H9 (cell line): Measurements from ENCODE around the gene AATF. TPM values are rescaled to one million over a fixed set of nuclear protein-coding genes. Genes with fewer than 3 reads are reported as not detected.

Experiments
- DNase-seq: peaks from one replicate; pipeline ENCODE4 v3.0.0-alpha.2; 2017
- H2AFZ ChIP-seq: one replicate; pipeline ENCODE4 v1.6.1; 2013; ENCODE audit warnings: mild to moderate bottlenecking, low read length, control low read depth, moderate library complexity
- H2AK5ac ChIP-seq: 2 replicates; pipeline ENCODE4 v1.6.1; 2013; ENCODE audit warnings: low read length, control low read depth, mixed read lengths; ENCODE audit not compliant: insufficient read length
- H2BK120ac ChIP-seq: one replicate; pipeline ENCODE4 v1.6.1; 2013; ENCODE audit warnings: low read depth, mild to moderate bottlenecking, low read length, control low read depth, inconsistent platforms; ENCODE audit not compliant: poor library complexity, severe bottlenecking
- H2BK12ac ChIP-seq: 2 replicates; pipeline ENCODE4 v1.6.1; 2013; ENCODE audit warnings: low read length, control low read depth, mixed read lengths, low read depth; ENCODE audit not compliant: insufficient read length
- H2BK15ac ChIP-seq: 2 replicates; pipeline ENCODE4 v1.6.1; 2013; ENCODE audit warnings: low read depth, low read length, control low read depth
- H2BK20ac ChIP-seq: one replicate; pipeline ENCODE4 v1.6.1; 2013; ENCODE audit warnings: low read depth, mild to moderate bottlenecking, low read length, control low read depth, inconsistent platforms; ENCODE audit not compliant: poor library complexity, severe bottlenecking
- H2BK5ac ChIP-seq: 2 replicates; pipeline ENCODE4 v1.6.1; 2013; ENCODE audit warnings: low read length, control low read depth, mixed read lengths; ENCODE audit not compliant: insufficient read length
- H3K14ac ChIP-seq: 2 replicates; pipeline ENCODE4 v1.6.1; 2013; ENCODE audit warnings: low read length, control low read depth; ENCODE audit not compliant: insufficient read depth
- H3K18ac ChIP-seq: 2 replicates; pipeline ENCODE4 v1.6.1; 2013; ENCODE audit warnings: low read depth, mild to moderate bottlenecking, mixed read lengths, low read length, control low read depth; ENCODE audit not compliant: insufficient read length
- H3K23ac ChIP-seq: 2 replicates; pipeline ENCODE4 v1.6.1; 2013; ENCODE audit warnings: low read length, control low read depth, mixed read lengths, low read depth; ENCODE audit not compliant: insufficient read length
- H3K23me2 ChIP-seq: 2 replicates; pipeline ENCODE4 v1.6.1; 2013; ENCODE audit warnings: low read depth, mild to moderate bottlenecking, mixed read lengths, low read length, control low read depth; ENCODE audit not compliant: insufficient read length, poor library complexity, severe bottlenecking
- H3K27ac ChIP-seq: 2 replicates; pipeline ENCODE4 v1.5.1; 2013; ENCODE audit warnings: low read length, control low read depth, mixed read lengths, low read depth; ENCODE audit not compliant: insufficient read length
- H3K27me3 ChIP-seq: 2 replicates; pipeline ENCODE4 v1.6.1; 2013; ENCODE audit warnings: low read length, control low read depth, inconsistent platforms; ENCODE audit not compliant: insufficient read depth
- H3K4ac ChIP-seq: 2 replicates; pipeline ENCODE4 v1.6.1; 2013; ENCODE audit warnings: low read depth, mild to moderate bottlenecking, control low read depth, inconsistent platforms, low read length, moderate library complexity
- H3K4me1 ChIP-seq: 2 replicates; pipeline ENCODE4 v1.6.1; 2013; ENCODE audit warnings: low read length, control low read depth, inconsistent platforms; ENCODE audit not compliant: insufficient read depth
- H3K4me2 ChIP-seq: 2 replicates; pipeline ENCODE4 v1.6.1; 2013; ENCODE audit warnings: low read length, control low read depth, mixed read lengths; ENCODE audit not compliant: insufficient read length, insufficient read depth
- H3K56ac ChIP-seq: 2 replicates; pipeline ENCODE4 v1.6.1; 2013; ENCODE audit warnings: low read depth, mild to moderate bottlenecking, mixed read lengths, low read length, control low read depth; ENCODE audit not compliant: insufficient read length
- H3K79me1 ChIP-seq: 2 replicates; pipeline ENCODE4 v1.6.1; 2013; ENCODE audit warnings: low read depth, mild to moderate bottlenecking, moderate library complexity, low read length, control low read depth, inconsistent platforms; ENCODE audit not compliant: insufficient read depth, poor library complexity, severe bottlenecking
- H3K79me2 ChIP-seq: 2 replicates; pipeline ENCODE4 v1.6.1; 2013; ENCODE audit warnings: low read length, control low read depth, inconsistent platforms; ENCODE audit not compliant: insufficient read depth
- H3K9ac ChIP-seq: 2 replicates; pipeline ENCODE4 v1.6.1; 2013; ENCODE audit warnings: low read length, control low read depth, mixed read lengths; ENCODE audit not compliant: insufficient read length; ENCODE audit errors: extremely low read depth
- H3K9me3 ChIP-seq: one replicate; pipeline ENCODE4 v1.6.1; 2013; ENCODE audit warnings: low read depth, low read length, inconsistent platforms; ENCODE audit not compliant: control insufficient read depth
- H3T11ph ChIP-seq: one replicate; pipeline ENCODE4 v1.6.1; 2013; ENCODE audit warnings: mild to moderate bottlenecking, low read length, control low read depth, inconsistent platforms
- H4K20me1 ChIP-seq: one replicate; pipeline ENCODE4 v1.6.1; 2013; ENCODE audit not compliant: control insufficient read depth, insufficient read length, insufficient read depth
- H4K5ac ChIP-seq: 2 replicates; pipeline ENCODE4 v1.6.1; 2013; ENCODE audit warnings: low read depth, mild to moderate bottlenecking, mixed read lengths, low read length, control low read depth; ENCODE audit not compliant: insufficient read length
- H4K8ac ChIP-seq: replicated peaks from 2 replicates; pipeline ENCODE4 v1.6.1; 2013; ENCODE audit warnings: low read length, control low read depth, mixed read lengths, low read depth; ENCODE audit not compliant: insufficient read length
- H4K91ac ChIP-seq: 2 replicates; pipeline ENCODE4 v1.6.1; 2013; ENCODE audit warnings: low read depth, mild to moderate bottlenecking, moderate library complexity, mixed read lengths, low read length, control low read depth; ENCODE audit not compliant: insufficient read length
- H3K27ac Mint-ChIP-seq, 3 experiments: 2 replicates in 2 of 3; 3 replicates in 1 of 3; pipeline ENCODE4 v1.8.0; 2020 to 2021; ENCODE audit warnings: mixed read lengths in 3 of 3, mild to moderate bottlenecking in 1 of 3, moderate library complexity in 1 of 3
- H3K27me3 Mint-ChIP-seq: 2 replicates; pipeline ENCODE4 v1.8.0; 2021; ENCODE audit warnings: low read depth, mild to moderate bottlenecking, moderate library complexity, mixed read lengths
- H3K36me3 Mint-ChIP-seq, 3 experiments: 2 replicates in 2 of 3; 3 replicates in 1 of 3; pipeline ENCODE4 v1.8.0; 2020 to 2021; ENCODE audit warnings: low read depth in 3 of 3, mixed read lengths in 3 of 3; ENCODE audit not compliant: insufficient read depth in 1 of 3
- H3K4me1 Mint-ChIP-seq, 2 experiments: 2 replicates each; pipeline ENCODE4 v1.8.0; 2020; ENCODE audit warnings: mixed read lengths in 2 of 2
- H3K4me3 Mint-ChIP-seq, 2 experiments: 2 replicates in 1 of 2; 3 replicates in 1 of 2; pipeline ENCODE4 v1.8.0; 2020 to 2021; ENCODE audit warnings: mild to moderate bottlenecking in 2 of 2, mixed read lengths in 2 of 2, moderate library complexity in 1 of 2
- H3K9me3 Mint-ChIP-seq, 2 experiments: 2 replicates in 1 of 2; 3 replicates in 1 of 2; pipeline ENCODE4 v1.8.0; 2020; ENCODE audit warnings: mild to moderate bottlenecking in 2 of 2, mixed read lengths in 2 of 2, moderate library complexity in 1 of 2
- CTCF ChIP-seq: fragments of 200-600 bp; sonication (generic); conservative IDR thresholded peaks from 3 replicates; pipeline ENCODE4 v1.8.0; 2021; ENCODE audit warnings: antibody characterized with exemption, mild to moderate bottlenecking
- WGBS: extraction: QIAGEN DNeasy Blood & Tissue Kit; methylation state at CpG from one replicate; pipeline ENCODE4 v1.1.7; 2013; ENCODE audit warnings: missing lambda C conversion rate, low lambda C conversion rate, mixed read lengths; ENCODE audit not compliant: insufficient read length; ENCODE audit errors: extremely low coverage; 5-methylcytosine and 5-hydroxymethylcytosine counted together
- total RNA-seq: library from RNA; stranded (reverse); gene quantifications from 2 replicates; pipeline ENCODE4 v1.2.1, GENCODE V29; 2021

AATF gene
- total RNA-seq, 1 experiment from 2014 or later = 69.6 TPM

GRCh38 chr17:36926226-36926625 lies 22.5 kb upstream of the AATF start:
- Histone ChIP-seq H3K23me2 (no peaks in the 10 kb centered on the region), H2AK5ac (no peak overlapping the region), H4K91ac (no peak overlapping the region), H3K9ac (no peak overlapping the region), H4K8ac (no peak overlapping the region), H3K4me2 (no peak overlapping the region), H3K18ac (no peak overlapping the region), H3K79me1 (no peaks in the 10 kb centered on the region), H3K27ac (no peak overlapping the region), H3K4me1 (peaks cover 10% of the 10 kb centered on the region; the same call in 1 of the 2 replicates), H2BK12ac (no peak overlapping the region), H2AFZ (no peak overlapping the region), H3K27me3 (peaks cover 22% of the 10 kb centered on the region), H3K23ac (no peak overlapping the region), H4K20me1 (no peaks in the 10 kb centered on the region), H4K5ac (no peak overlapping the region), H2BK5ac (no peak overlapping the region), H3K9me3 (no peaks in the 10 kb centered on the region), H2BK120ac (no peak overlapping the region), H3K79me2 (no peaks in the 10 kb centered on the region), H3T11ph (no peak overlapping the region), H2BK20ac (no peak overlapping the region), H3K4ac (no peak overlapping the region), H3K56ac (no peak overlapping the region), H2BK15ac (no peak overlapping the region), H3K14ac (no peak overlapping the region)
- peaks cover 40 to 68% of the 10 kb centered on the region in 2 experiments for H3K4me1 Mint-ChIP-seq
- no peaks in the 10 kb centered on the region for H3K36me3 Mint-ChIP-seq
- no peak for TF ChIP-seq CTCF
- DNase-seq = no peak
- WGBS = no CpG with 5 or more reads among the region's 3 CpGs
- peaks cover 0 to 4% of the 10 kb centered on the region in 2 experiments; a peak in 2 of 5 replicates for H3K9me3 Mint-ChIP-seq
- H3K27ac Mint-ChIP-seq = no peak overlapping the region
- no peak overlapping the region for H3K4me3 Mint-ChIP-seq
- peaks cover 74% of the 10 kb centered on the region for H3K27me3 Mint-ChIP-seq
